Neural cell (in vitro differentiated cells): ENCODE data around the gene ST3GAL3. TPM values are rescaled to one million over a fixed set of nuclear protein-coding genes. Genes with fewer than 3 reads are reported as not detected.

Source experiments
- H2AFZ ChIP-seq: fragments of 200-600, 300-800 bp; sonication (generic), shearing (Covaris generic); 2 replicates; pipeline ENCODE4 v1.6.0; 2014; ENCODE audit warnings: low read depth, mild to moderate bottlenecking, antibody characterized with exemption, low read length, moderate library complexity
- H3F3A ChIP-seq: fragments of 200-600 bp; shearing (Covaris generic); 2 replicates; pipeline ENCODE4 v1.6.1; 2016; ENCODE audit warnings: mild to moderate bottlenecking, moderate library complexity, mixed read lengths, antibody characterized with exemption, low read length; ENCODE audit not compliant: insufficient read depth, poor library complexity, severe bottlenecking
- H3K27ac ChIP-seq: fragments of 200-600, 300-800 bp; sonication (generic), shearing (Covaris generic); 2 replicates; pipeline ENCODE4 v1.5.1; 2014; ENCODE audit warnings: mild to moderate bottlenecking, low read length, moderate library complexity
- H3K27me3 ChIP-seq: fragments of 300-800, 200-600 bp; sonication (generic), shearing (Covaris generic); 2 replicates; pipeline ENCODE4 v1.6.0; 2014; ENCODE audit warnings: mild to moderate bottlenecking, low read depth, low read length, moderate library complexity; ENCODE audit not compliant: insufficient read depth
- H3K36me3 ChIP-seq: fragments of 300-800, 200-600 bp; sonication (generic), shearing (Covaris generic); 2 replicates; pipeline ENCODE4 v1.5.1; 2014; ENCODE audit warnings: mild to moderate bottlenecking, antibody characterized with exemption, low read length, moderate library complexity; ENCODE audit not compliant: insufficient read depth
- H3K4me2 ChIP-seq: fragments of 300-800, 200-600 bp; sonication (generic), shearing (Covaris generic); 2 replicates; pipeline ENCODE4 v1.6.0; 2014; ENCODE audit warnings: mild to moderate bottlenecking, low read length
- H3K4me3 ChIP-seq: fragments of 300-800, 200-600 bp; sonication (generic), shearing (Covaris generic); 2 replicates; pipeline ENCODE4 v1.5.1; 2014; ENCODE audit warnings: mild to moderate bottlenecking, low read length, moderate library complexity
- H3K79me2 ChIP-seq: fragments of 200-600 bp; shearing (Covaris generic); replicated peaks from 2 replicates; pipeline ENCODE4 v1.6.0; 2014; ENCODE audit warnings: mild to moderate bottlenecking, low read length, moderate library complexity; ENCODE audit not compliant: insufficient read depth
- H3K9ac ChIP-seq: fragments of 300-800, 200-600 bp; sonication (generic), shearing (Covaris generic); 2 replicates; pipeline ENCODE4 v1.6.1; 2016; ENCODE audit warnings: mild to moderate bottlenecking, low read length, mixed read lengths
- H3K9me2 ChIP-seq: fragments of 200-600 bp; shearing (Covaris generic); 2 replicates; pipeline ENCODE4 v1.6.1; 2016; ENCODE audit warnings: mild to moderate bottlenecking, low read length, mixed read lengths; ENCODE audit not compliant: insufficient read depth
- H3K9me3 ChIP-seq: fragments of 200-600, 300-800 bp; sonication (generic), shearing (Covaris generic); 2 replicates; pipeline ENCODE4 v1.6.1; 2016; ENCODE audit warnings: mild to moderate bottlenecking, mixed run types, low read length, moderate library complexity, mixed read lengths
- H4K20me1 ChIP-seq: fragments of 200-600 bp; shearing (Covaris generic); 2 replicates; pipeline ENCODE4 v1.6.1; 2016; ENCODE audit warnings: mild to moderate bottlenecking, mixed run types; ENCODE audit not compliant: insufficient read depth
- EP300 ChIP-seq: fragments of 450-650 bp; conservative IDR thresholded peaks from 2 replicates; pipeline ENCODE4 v1.6.1; 2014; ENCODE audit warnings: antibody characterized with exemption, mild to moderate bottlenecking, moderate library complexity; ENCODE audit not compliant: poor library complexity, severe bottlenecking
- EZH2 ChIP-seq: fragments of 200-600, 300-800 bp; shearing (Covaris generic), sonication (generic); IDR thresholded peaks from 2 replicates; pipeline ENCODE4 v1.6.1; 2014; ENCODE audit warnings: antibody characterized with exemption, low read length, borderline replicate concordance, mild to moderate bottlenecking; ENCODE audit not compliant: insufficient read depth, poor library complexity, severe bottlenecking
- MXI1 ChIP-seq: fragments of 450-650 bp; conservative IDR thresholded peaks from 2 replicates; pipeline ENCODE4 v1.6.1; 2014; ENCODE audit warnings: antibody characterized with exemption, mild to moderate bottlenecking; ENCODE audit not compliant: poor library complexity, severe bottlenecking
- POLR2AphosphoS5 ChIP-seq: IDR thresholded peaks from 2 replicates; pipeline ENCODE4 v1.6.1; 2012
- RAD21 ChIP-seq: fragments of 450-650 bp; conservative IDR thresholded peaks from 2 replicates; pipeline ENCODE4 v1.6.1; 2014; ENCODE audit warnings: antibody characterized with exemption, mild to moderate bottlenecking, moderate library complexity
- SMC3 ChIP-seq: fragments of 450-650 bp; conservative IDR thresholded peaks from 2 replicates; pipeline ENCODE4 v1.6.1; 2014; ENCODE audit warnings: antibody characterized with exemption, mild to moderate bottlenecking, moderate library complexity; ENCODE audit not compliant: poor library complexity
- TAF1 ChIP-seq: IDR thresholded peaks from 2 replicates; pipeline ENCODE4 v1.6.1; 2012; ENCODE audit warnings: low read depth
- polyA plus RNA-seq: library from polyadenylated mRNA; depleted of rRNA; stranded (reverse); fragments of >200 nt; gene quantifications from 2 replicates; pipeline ENCODE4 v1.2.3, GENCODE V29; 2014
- TF ChIP-seq, protein P1 (sequence below): IDR thresholded peaks from 2 replicates; pipeline ENCODE4 v1.6.1; 2012; ENCODE audit warnings: borderline replicate concordance
- TF ChIP-seq, protein P2 (sequence below): fragments of 450-650 bp; IDR thresholded peaks from 2 replicates; pipeline ENCODE4 v1.5.1; 2014; ENCODE audit warnings: antibody characterized with exemption, mild to moderate bottlenecking, moderate library complexity; ENCODE audit not compliant: poor library complexity, severe bottlenecking

ST3GAL3 gene
- polyA plus RNA-seq, 1 donor from 2014 or later = 36.8 TPM

DNA sequence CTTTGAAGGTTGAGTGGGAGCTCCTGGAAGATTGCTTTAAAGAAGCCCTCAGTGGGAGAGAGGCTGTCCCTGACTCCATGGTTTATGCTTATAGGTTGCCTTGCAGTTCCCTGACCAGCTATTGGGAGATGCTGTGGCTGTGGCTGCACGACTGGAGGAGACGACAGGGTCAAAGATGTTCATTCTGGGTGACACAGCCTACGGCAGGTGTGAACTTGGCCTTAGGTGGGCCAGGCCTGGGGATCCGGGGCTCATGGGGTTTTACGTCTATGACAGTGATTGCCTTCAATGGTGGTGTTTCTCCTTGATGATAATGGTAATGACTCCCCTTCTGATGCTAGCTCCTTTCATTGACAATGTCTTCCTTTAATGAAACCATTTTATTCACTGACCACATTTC is 263.2 kb downstream of the ST3GAL3 start:
- Histone ChIP-seq H2AFZ (no peak overlapping the region), H3K36me3 (no peaks in the 10 kb centered on the region), H3K27ac (no peak overlapping the region)

DNA sequence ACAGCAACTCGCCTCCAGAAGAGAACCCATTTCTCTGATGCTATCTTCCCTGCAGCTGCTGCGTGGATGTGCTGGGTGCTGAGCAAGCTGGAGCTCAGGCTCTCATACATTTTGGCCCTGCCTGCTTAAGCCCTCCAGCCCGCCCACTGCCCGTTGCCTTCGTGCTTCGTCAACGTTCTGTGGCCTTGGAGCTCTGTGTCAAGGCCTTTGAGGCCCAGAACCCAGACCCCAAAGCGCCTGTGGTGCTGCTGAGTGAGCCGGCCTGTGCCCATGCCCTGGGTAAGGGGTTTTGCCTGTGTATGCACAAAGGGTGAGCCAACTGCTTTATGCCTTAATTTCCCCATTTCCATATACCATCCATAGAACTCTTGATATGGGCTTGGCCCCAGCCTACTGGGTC is 263.6 kb downstream of the ST3GAL3 start:
- Histone ChIP-seq H3K79me2 (peaks cover 10% of the 10 kb centered on the region), H3K9ac (no peak overlapping the region), H3K9me2 (no peaks in the 10 kb centered on the region), H3K9me3 (no peaks in the 10 kb centered on the region), H3K4me3 (peak overlapping the region; percentile 85), H3K27me3 (no peaks in the 10 kb centered on the region), H3F3A (no peaks in the 10 kb centered on the region), H2AFZ (no peak overlapping the region), H3K4me2 (no peak overlapping the region), H3K27ac (no peak overlapping the region), H4K20me1 (peaks cover 3% of the 10 kb centered on the region), H3K36me3 (no peaks in the 10 kb centered on the region)
- TF ChIP-seq POLR2AphosphoS5 (no peak), EP300 (no peak), MXI1 (no peak), RAD21 (no peak), TAF1 (no peak), EZH2 (no peak), SMC3 (no peak)
- TF ChIP-seq, protein P1, sequence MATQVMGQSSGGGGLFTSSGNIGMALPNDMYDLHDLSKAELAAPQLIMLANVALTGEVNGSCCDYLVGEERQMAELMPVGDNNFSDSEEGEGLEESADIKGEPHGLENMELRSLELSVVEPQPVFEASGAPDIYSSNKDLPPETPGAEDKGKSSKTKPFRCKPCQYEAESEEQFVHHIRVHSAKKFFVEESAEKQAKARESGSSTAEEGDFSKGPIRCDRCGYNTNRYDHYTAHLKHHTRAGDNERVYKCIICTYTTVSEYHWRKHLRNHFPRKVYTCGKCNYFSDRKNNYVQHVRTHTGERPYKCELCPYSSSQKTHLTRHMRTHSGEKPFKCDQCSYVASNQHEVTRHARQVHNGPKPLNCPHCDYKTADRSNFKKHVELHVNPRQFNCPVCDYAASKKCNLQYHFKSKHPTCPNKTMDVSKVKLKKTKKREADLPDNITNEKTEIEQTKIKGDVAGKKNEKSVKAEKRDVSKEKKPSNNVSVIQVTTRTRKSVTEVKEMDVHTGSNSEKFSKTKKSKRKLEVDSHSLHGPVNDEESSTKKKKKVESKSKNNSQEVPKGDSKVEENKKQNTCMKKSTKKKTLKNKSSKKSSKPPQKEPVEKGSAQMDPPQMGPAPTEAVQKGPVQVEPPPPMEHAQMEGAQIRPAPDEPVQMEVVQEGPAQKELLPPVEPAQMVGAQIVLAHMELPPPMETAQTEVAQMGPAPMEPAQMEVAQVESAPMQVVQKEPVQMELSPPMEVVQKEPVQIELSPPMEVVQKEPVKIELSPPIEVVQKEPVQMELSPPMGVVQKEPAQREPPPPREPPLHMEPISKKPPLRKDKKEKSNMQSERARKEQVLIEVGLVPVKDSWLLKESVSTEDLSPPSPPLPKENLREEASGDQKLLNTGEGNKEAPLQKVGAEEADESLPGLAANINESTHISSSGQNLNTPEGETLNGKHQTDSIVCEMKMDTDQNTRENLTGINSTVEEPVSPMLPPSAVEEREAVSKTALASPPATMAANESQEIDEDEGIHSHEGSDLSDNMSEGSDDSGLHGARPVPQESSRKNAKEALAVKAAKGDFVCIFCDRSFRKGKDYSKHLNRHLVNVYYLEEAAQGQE = no peak
- TF ChIP-seq, protein P2, sequence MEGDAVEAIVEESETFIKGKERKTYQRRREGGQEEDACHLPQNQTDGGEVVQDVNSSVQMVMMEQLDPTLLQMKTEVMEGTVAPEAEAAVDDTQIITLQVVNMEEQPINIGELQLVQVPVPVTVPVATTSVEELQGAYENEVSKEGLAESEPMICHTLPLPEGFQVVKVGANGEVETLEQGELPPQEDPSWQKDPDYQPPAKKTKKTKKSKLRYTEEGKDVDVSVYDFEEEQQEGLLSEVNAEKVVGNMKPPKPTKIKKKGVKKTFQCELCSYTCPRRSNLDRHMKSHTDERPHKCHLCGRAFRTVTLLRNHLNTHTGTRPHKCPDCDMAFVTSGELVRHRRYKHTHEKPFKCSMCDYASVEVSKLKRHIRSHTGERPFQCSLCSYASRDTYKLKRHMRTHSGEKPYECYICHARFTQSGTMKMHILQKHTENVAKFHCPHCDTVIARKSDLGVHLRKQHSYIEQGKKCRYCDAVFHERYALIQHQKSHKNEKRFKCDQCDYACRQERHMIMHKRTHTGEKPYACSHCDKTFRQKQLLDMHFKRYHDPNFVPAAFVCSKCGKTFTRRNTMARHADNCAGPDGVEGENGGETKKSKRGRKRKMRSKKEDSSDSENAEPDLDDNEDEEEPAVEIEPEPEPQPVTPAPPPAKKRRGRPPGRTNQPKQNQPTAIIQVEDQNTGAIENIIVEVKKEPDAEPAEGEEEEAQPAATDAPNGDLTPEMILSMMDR = no peak

More for the DNA sequence above, 263.2 kb downstream of the ST3GAL3 start:
- H3K9me2 ChIP-seq = no peaks in the 10 kb centered on the region
- peaks cover 2% of the 10 kb centered on the region for H4K20me1 ChIP-seq
- no peaks in the 10 kb centered on the region for H3F3A ChIP-seq
- H3K4me3 ChIP-seq = peak overlapping the region; percentile 85
- H3K79me2 ChIP-seq = peaks cover 6% of the 10 kb centered on the region
- TF ChIP-seq, protein P1 = no peak
- no peak for TF ChIP-seq EP300
- TF ChIP-seq EZH2 = no peak
- no peak for TF ChIP-seq TAF1
- TF ChIP-seq POLR2AphosphoS5 = no peak
- TF ChIP-seq, protein P2 = no peak
- TF ChIP-seq RAD21 = no peak
- H3K27me3 ChIP-seq = no peaks in the 10 kb centered on the region
- peak overlapping the region; percentile 28 for H3K4me2 ChIP-seq
- H3K9ac ChIP-seq = peak overlapping the region; percentile 60
- H3K9me3 ChIP-seq = no peaks in the 10 kb centered on the region
